Measurements from ENCODE around the gene ID1.

DNA sequence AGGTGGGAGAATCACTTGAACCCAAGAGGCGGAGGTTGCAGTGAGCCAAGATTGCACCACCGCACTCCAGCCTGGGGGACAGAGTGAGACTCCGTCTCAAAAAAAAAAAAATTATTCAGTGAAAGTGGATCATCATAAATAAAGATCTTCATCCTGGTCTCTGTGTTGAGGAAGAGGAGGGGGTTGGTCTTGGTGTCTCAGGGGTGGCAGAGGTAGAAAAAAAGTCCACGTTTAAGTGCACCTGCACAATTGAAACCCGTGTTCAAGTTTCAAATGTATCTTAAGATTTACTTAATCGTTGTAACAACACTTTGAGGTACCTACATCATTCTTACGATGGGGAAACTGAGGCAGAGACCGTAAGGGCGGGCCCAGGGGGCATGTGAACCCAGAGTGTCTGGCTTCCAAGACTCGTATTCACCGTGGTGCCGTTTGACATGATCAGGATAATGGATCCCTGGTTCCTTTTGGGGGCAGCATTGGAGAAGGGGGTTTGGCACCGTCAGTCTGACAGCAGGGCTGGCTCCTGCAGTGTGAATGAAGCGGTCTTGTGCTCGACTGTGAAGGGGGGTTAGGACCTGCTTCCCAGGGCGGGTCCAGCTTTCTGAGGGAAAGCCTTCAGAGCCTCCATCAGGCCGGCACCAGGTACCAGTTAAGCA, 32.9 kb upstream of the ID1 start:
- no peak for TF ChIP-seq CTCF (IDR thresholded peaks at IDR 0.05)
- TF ChIP-seq ZFX (IDR thresholded peaks at IDR 0.05; ENCODE audit: borderline replicate concordance) = no peak
